GM23338 (cell line): Measurements from ENCODE around the gene NOVA1. TPM values are rescaled to one million over a fixed set of nuclear protein-coding genes. Genes with fewer than 3 reads are reported as not detected.

Experiments used
- ATAC-seq: fragments of 200-7000 bp; cut with Tn5 transposase; 3 replicates; pipeline ENCODE4 v1.9.1; 2020
- DNase-seq: peaks from one replicate; pipeline ENCODE4 v3.0.0-alpha.2; 2015; ENCODE audit warnings: low spot score
- H2AFZ ChIP-seq: fragments of 200-600 bp; sonication (generic); 2 replicates; pipeline ENCODE4 v1.8.0; 2016; ENCODE audit warnings: antibody characterized with exemption, mild to moderate bottlenecking, moderate library complexity
- H3F3A ChIP-seq: fragments of 200-600 bp; sonication (generic); replicated peaks from 2 replicates; pipeline ENCODE4 v1.8.0; 2017; ENCODE audit warnings: antibody characterized with exemption, mixed run types, low read depth
- H3K27ac ChIP-seq: fragments of 200-600 bp; sonication (generic); 2 replicates; pipeline ENCODE4 v1.6.1; 2016; ENCODE audit warnings: low read depth
- H3K27me3 ChIP-seq: fragments of 200-600 bp; sonication (generic); 2 replicates; pipeline ENCODE4 v1.8.0; 2016; ENCODE audit warnings: mild to moderate bottlenecking, mixed run types, moderate library complexity; ENCODE audit not compliant: insufficient read depth
- H3K36me3 ChIP-seq: fragments of 200-600 bp; sonication (generic); 2 replicates; pipeline ENCODE4 v1.8.0; 2016; ENCODE audit warnings: mild to moderate bottlenecking; ENCODE audit not compliant: insufficient read depth
- H3K4me1 ChIP-seq: fragments of 200-600 bp; sonication (generic); 2 replicates; pipeline ENCODE4 v1.8.0; 2016; ENCODE audit warnings: mild to moderate bottlenecking, moderate library complexity; ENCODE audit not compliant: insufficient read depth
- H3K4me2 ChIP-seq: fragments of 200-600 bp; sonication (generic); 2 replicates; pipeline ENCODE4 v1.7.1; 2017; ENCODE audit warnings: mixed run types
- H3K4me3 ChIP-seq: fragments of 200-600 bp; sonication (generic); 2 replicates; pipeline ENCODE4 v1.6.1; 2016; ENCODE audit warnings: mixed run types
- H3K79me2 ChIP-seq: fragments of 200-600 bp; sonication (generic); replicated peaks from 2 replicates; pipeline ENCODE4 v1.8.0; 2017; ENCODE audit warnings: mild to moderate bottlenecking; ENCODE audit not compliant: insufficient read depth
- H3K9me2 ChIP-seq: fragments of 200-600 bp; sonication (generic); 2 replicates; pipeline ENCODE4 v1.8.0; 2017; ENCODE audit not compliant: insufficient read depth
- H4K20me1 ChIP-seq: fragments of 200-600 bp; sonication (generic); replicated peaks from 2 replicates; pipeline ENCODE4 v1.8.0; 2017; ENCODE audit warnings: mild to moderate bottlenecking; ENCODE audit not compliant: insufficient read depth
- H3K27ac Mint-ChIP-seq: 2 replicates; pipeline ENCODE4 v1.8.0; 2020; ENCODE audit warnings: inconsistent platforms, mild to moderate bottlenecking, moderate library complexity, mixed read lengths
- H3K27me3 Mint-ChIP-seq: 3 replicates; pipeline ENCODE4 v1.8.0; 2022; ENCODE audit warnings: low read depth, mild to moderate bottlenecking, moderate library complexity, mixed read lengths, inconsistent platforms; ENCODE audit not compliant: insufficient read depth, poor library complexity
- H3K36me3 Mint-ChIP-seq: 3 replicates; pipeline ENCODE4 v1.8.0; 2021; ENCODE audit warnings: low read depth, mild to moderate bottlenecking, inconsistent platforms, moderate library complexity, mixed read lengths
- H3K4me1 Mint-ChIP-seq: 3 replicates; pipeline ENCODE4 v1.8.0; 2020; ENCODE audit warnings: mild to moderate bottlenecking, inconsistent platforms, mixed read lengths
- H3K4me3 Mint-ChIP-seq: 3 replicates; pipeline ENCODE4 v1.8.0; 2021; ENCODE audit warnings: moderate library complexity, mild to moderate bottlenecking, inconsistent platforms, mixed read lengths
- H3K9me3 Mint-ChIP-seq: 3 replicates; pipeline ENCODE4 v1.8.0; 2020; ENCODE audit warnings: moderate library complexity, mild to moderate bottlenecking, inconsistent platforms, mixed read lengths
- CREB1 ChIP-seq: fragments of 250-450 bp; sonication (Bioruptor Pico); IDR thresholded peaks from 2 replicates; pipeline ENCODE4 v1.5.0; 2020; ENCODE audit warnings: low read depth, mild to moderate bottlenecking, moderate library complexity
- EZH2 ChIP-seq: fragments of 200-600 bp; sonication (generic); IDR thresholded peaks from one replicate; pipeline ENCODE4 v1.8.0; 2017; ENCODE audit warnings: antibody characterized with exemption, mild to moderate bottlenecking, low read depth; ENCODE audit not compliant: unreplicated experiment
- EZH2phosphoT487 ChIP-seq: fragments of 200-600 bp; sonication (generic); IDR thresholded peaks from one replicate; pipeline ENCODE4 v1.8.1; 2018; ENCODE audit warnings: antibody characterized with exemption; ENCODE audit not compliant: unreplicated experiment
- JUNB ChIP-seq: IDR thresholded peaks from one replicate; pipeline ENCODE4 v1.6.1; 2016; ENCODE audit warnings: antibody characterized with exemption; ENCODE audit not compliant: unreplicated experiment
- NANOG ChIP-seq: IDR thresholded peaks from 2 replicates; pipeline ENCODE4 v1.6.1; 2016; ENCODE audit warnings: antibody characterized with exemption, borderline replicate concordance
- POLR2AphosphoS5 ChIP-seq: IDR thresholded peaks from 2 replicates; pipeline ENCODE4 v1.6.1; 2016; ENCODE audit warnings: antibody characterized with exemption, low read depth
- STAT1 ChIP-seq: IDR thresholded peaks from one replicate; pipeline ENCODE4 v1.6.1; 2016; ENCODE audit warnings: antibody characterized with exemption; ENCODE audit not compliant: unreplicated experiment
- ZNF114 ChIP-seq: fragments of 250-450 bp; sonication (Bioruptor Pico); IDR thresholded peaks from 2 replicates; pipeline ENCODE4 v1.5.0; 2020; ENCODE audit warnings: mild to moderate bottlenecking, moderate library complexity
- ZNF331 ChIP-seq: fragments of 250-450 bp; sonication (Bioruptor Pico); IDR thresholded peaks from 2 replicates; pipeline ENCODE4 v1.5.0; 2020; ENCODE audit warnings: low read depth, mild to moderate bottlenecking, moderate library complexity
- polyA plus RNA-seq: library from polyadenylated mRNA; unstranded; fragments of >200 nt; fragmentation: Nextera tagmentation; extraction: Ambion mirVana; gene quantifications from 2 replicates; pipeline ENCODE4 v1.2.1, GENCODE V29; 2016
- total RNA-seq: library from RNA; depleted of rRNA; stranded (reverse); fragments of >200 nt; shearing (Covaris generic); gene quantifications from 2 replicates; pipeline ENCODE4 v1.2.3, GENCODE V29; 2014
- TF ChIP-seq, protein P1 (sequence below): IDR thresholded peaks from one replicate; pipeline ENCODE4 v1.6.1; 2018; ENCODE audit warnings: antibody characterized with exemption; ENCODE audit not compliant: unreplicated experiment
- TF ChIP-seq, protein P2 (sequence below): IDR thresholded peaks from 2 replicates; pipeline ENCODE4 v1.6.1; 2016; ENCODE audit warnings: antibody characterized with exemption
- TF ChIP-seq, protein P3 (sequence below): fragments of 250-450 bp; sonication (Bioruptor Pico); IDR thresholded peaks from 2 replicates; pipeline ENCODE4 v1.5.0; 2020; ENCODE audit warnings: mild to moderate bottlenecking, moderate library complexity
- TF ChIP-seq, protein P4 (sequence below), 2 experiments: fragments of 200-600 bp in 1 of 2; sonication (generic) in 1 of 2; conservative IDR thresholded peaks; 2 replicates each; pipeline versions ENCODE4 v1.5.1 to v1.6.1; 2016 to 2017; ENCODE audit warnings: antibody characterized with exemption in 2 of 2, low read depth in 2 of 2, mild to moderate bottlenecking in 2 of 2, moderate library complexity in 1 of 2

NOVA1 gene
- total and polyA plus RNA-seq, 2 experiments from 2014 or later, result 8.1 to 11.6 TPM

DNA sequence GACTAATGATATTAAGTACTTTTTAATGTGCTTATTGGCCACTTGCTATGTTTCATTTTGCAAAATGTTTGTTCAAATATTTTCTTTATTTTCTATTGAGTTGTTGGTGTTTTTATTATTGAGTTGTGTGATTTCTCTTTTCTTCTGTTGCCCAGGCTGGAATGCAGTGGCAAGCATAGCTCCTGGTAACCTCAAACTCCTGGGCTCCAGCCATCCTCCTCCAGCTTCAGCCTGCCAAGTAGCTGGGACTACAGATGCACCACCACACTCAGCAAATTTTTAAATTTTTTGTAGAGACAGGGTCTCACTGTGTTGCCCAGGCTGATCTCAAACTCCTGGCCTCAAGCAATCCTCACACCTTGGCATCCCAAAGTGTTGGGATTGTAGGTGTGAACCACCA, 199.2 kb downstream of the NOVA1 start:
- Histone ChIP-seq H3K4me1 (peaks cover 20% of the 10 kb centered on the region), H3K4me3 (no peak overlapping the region), H3K79me2 (no peaks in the 10 kb centered on the region), H4K20me1 (no peaks in the 10 kb centered on the region), H3F3A (no peaks in the 10 kb centered on the region), H3K27ac (no peak overlapping the region), H3K9me2 (no peaks in the 10 kb centered on the region), H2AFZ (no peak overlapping the region), H3K4me2 (no peak overlapping the region), H3K36me3 (no peaks in the 10 kb centered on the region), H3K27me3 (no peaks in the 10 kb centered on the region)
- H3K36me3 Mint-ChIP-seq, result no peaks in the 10 kb centered on the region
- TF ChIP-seq EZH2 (no peak), EZH2phosphoT487 (no peak), STAT1 (no peak), CREB1 (no peak), NANOG (no peak), ZNF331 (CRISPR knock-in tag) (no peak), JUNB (no peak), POLR2AphosphoS5 (no peak), ZNF114 (no peak)
- TF ChIP-seq, protein P1, sequence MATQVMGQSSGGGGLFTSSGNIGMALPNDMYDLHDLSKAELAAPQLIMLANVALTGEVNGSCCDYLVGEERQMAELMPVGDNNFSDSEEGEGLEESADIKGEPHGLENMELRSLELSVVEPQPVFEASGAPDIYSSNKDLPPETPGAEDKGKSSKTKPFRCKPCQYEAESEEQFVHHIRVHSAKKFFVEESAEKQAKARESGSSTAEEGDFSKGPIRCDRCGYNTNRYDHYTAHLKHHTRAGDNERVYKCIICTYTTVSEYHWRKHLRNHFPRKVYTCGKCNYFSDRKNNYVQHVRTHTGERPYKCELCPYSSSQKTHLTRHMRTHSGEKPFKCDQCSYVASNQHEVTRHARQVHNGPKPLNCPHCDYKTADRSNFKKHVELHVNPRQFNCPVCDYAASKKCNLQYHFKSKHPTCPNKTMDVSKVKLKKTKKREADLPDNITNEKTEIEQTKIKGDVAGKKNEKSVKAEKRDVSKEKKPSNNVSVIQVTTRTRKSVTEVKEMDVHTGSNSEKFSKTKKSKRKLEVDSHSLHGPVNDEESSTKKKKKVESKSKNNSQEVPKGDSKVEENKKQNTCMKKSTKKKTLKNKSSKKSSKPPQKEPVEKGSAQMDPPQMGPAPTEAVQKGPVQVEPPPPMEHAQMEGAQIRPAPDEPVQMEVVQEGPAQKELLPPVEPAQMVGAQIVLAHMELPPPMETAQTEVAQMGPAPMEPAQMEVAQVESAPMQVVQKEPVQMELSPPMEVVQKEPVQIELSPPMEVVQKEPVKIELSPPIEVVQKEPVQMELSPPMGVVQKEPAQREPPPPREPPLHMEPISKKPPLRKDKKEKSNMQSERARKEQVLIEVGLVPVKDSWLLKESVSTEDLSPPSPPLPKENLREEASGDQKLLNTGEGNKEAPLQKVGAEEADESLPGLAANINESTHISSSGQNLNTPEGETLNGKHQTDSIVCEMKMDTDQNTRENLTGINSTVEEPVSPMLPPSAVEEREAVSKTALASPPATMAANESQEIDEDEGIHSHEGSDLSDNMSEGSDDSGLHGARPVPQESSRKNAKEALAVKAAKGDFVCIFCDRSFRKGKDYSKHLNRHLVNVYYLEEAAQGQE, result no peak
- TF ChIP-seq, protein P2, sequence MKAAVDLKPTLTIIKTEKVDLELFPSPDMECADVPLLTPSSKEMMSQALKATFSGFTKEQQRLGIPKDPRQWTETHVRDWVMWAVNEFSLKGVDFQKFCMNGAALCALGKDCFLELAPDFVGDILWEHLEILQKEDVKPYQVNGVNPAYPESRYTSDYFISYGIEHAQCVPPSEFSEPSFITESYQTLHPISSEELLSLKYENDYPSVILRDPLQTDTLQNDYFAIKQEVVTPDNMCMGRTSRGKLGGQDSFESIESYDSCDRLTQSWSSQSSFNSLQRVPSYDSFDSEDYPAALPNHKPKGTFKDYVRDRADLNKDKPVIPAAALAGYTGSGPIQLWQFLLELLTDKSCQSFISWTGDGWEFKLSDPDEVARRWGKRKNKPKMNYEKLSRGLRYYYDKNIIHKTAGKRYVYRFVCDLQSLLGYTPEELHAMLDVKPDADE, result no peak
- TF ChIP-seq, protein P3, sequence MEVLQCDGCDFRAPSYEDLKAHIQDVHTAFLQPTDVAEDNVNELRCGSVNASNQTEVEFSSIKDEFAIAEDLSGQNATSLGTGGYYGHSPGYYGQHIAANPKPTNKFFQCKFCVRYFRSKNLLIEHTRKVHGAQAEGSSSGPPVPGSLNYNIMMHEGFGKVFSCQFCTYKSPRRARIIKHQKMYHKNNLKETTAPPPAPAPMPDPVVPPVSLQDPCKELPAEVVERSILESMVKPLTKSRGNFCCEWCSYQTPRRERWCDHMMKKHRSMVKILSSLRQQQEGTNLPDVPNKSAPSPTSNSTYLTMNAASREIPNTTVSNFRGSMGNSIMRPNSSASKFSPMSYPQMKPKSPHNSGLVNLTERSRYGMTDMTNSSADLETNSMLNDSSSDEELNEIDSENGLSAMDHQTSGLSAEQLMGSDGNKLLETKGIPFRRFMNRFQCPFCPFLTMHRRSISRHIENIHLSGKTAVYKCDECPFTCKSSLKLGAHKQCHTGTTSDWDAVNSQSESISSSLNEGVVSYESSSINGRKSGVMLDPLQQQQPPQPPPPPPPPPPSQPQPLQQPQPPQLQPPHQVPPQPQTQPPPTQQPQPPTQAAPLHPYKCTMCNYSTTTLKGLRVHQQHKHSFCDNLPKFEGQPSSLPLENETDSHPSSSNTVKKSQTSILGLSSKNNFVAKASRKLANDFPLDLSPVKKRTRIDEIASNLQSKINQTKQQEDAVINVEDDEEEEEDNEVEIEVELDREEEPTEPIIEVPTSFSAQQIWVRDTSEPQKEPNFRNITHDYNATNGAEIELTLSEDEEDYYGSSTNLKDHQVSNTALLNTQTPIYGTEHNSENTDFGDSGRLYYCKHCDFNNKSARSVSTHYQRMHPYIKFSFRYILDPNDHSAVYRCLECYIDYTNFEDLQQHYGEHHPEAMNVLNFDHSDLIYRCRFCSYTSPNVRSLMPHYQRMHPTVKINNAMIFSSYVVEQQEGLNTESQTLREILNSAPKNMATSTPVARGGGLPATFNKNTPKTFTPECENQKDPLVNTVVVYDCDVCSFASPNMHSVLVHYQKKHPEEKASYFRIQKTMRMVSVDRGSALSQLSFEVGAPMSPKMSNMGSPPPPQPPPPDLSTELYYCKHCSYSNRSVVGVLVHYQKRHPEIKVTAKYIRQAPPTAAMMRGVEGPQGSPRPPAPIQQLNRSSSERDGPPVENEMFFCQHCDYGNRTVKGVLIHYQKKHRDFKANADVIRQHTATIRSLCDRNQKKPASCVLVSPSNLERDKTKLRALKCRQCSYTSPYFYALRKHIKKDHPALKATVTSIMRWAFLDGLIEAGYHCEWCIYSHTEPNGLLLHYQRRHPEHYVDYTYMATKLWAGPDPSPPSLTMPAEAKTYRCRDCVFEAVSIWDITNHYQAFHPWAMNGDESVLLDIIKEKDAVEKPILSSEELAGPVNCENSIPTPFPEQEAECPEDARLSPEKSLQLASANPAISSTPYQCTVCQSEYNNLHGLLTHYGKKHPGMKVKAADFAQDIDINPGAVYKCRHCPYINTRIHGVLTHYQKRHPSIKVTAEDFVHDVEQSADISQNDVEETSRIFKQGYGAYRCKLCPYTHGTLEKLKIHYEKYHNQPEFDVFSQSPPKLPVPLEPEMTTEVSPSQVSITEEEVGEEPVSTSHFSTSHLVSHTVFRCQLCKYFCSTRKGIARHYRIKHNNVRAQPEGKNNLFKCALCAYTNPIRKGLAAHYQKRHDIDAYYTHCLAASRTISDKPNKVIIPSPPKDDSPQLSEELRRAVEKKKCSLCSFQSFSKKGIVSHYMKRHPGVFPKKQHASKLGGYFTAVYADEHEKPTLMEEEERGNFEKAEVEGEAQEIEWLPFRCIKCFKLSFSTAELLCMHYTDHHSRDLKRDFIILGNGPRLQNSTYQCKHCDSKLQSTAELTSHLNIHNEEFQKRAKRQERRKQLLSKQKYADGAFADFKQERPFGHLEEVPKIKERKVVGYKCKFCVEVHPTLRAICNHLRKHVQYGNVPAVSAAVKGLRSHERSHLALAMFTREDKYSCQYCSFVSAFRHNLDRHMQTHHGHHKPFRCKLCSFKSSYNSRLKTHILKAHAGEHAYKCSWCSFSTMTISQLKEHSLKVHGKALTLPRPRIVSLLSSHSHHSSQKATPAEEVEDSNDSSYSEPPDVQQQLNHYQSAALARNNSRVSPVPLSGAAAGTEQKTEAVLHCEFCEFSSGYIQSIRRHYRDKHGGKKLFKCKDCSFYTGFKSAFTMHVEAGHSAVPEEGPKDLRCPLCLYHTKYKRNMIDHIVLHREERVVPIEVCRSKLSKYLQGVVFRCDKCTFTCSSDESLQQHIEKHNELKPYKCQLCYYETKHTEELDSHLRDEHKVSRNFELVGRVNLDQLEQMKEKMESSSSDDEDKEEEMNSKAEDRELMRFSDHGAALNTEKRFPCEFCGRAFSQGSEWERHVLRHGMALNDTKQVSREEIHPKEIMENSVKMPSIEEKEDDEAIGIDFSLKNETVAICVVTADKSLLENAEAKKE, result no peak
- TF ChIP-seq, protein P4, sequence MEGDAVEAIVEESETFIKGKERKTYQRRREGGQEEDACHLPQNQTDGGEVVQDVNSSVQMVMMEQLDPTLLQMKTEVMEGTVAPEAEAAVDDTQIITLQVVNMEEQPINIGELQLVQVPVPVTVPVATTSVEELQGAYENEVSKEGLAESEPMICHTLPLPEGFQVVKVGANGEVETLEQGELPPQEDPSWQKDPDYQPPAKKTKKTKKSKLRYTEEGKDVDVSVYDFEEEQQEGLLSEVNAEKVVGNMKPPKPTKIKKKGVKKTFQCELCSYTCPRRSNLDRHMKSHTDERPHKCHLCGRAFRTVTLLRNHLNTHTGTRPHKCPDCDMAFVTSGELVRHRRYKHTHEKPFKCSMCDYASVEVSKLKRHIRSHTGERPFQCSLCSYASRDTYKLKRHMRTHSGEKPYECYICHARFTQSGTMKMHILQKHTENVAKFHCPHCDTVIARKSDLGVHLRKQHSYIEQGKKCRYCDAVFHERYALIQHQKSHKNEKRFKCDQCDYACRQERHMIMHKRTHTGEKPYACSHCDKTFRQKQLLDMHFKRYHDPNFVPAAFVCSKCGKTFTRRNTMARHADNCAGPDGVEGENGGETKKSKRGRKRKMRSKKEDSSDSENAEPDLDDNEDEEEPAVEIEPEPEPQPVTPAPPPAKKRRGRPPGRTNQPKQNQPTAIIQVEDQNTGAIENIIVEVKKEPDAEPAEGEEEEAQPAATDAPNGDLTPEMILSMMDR (conservative IDR thresholded peaks at IDR 0.05; ENCODE audit: low read depth in 2 of 2), result no peak
- no peaks in the 10 kb centered on the region for H3K9me3 Mint-ChIP-seq
- no peak overlapping the region for H3K27ac Mint-ChIP-seq
- ATAC-seq (no peak), DNase-seq (no peak)
- H3K4me1 Mint-ChIP-seq, result peaks cover 40% of the 10 kb centered on the region
- H3K27me3 Mint-ChIP-seq, result no peaks in the 10 kb centered on the region
- H3K4me3 Mint-ChIP-seq, result no peak overlapping the region
